GM19455 (cell line): ENCODE measurements around the gene OBSCN.
"Not testable (repeated sequence)": the region's sequence is repeated elsewhere in the genome, so short reads cannot be mapped to it uniquely, and the experiment has no call there.

Source experiments
- ATAC-seq: cut with Tn5 transposase; IDR thresholded peaks from one replicate; pipeline ENCODE4 v1.9.1; 2021; ENCODE audit not compliant: unreplicated experiment

Gene OBSCN

DNA sequence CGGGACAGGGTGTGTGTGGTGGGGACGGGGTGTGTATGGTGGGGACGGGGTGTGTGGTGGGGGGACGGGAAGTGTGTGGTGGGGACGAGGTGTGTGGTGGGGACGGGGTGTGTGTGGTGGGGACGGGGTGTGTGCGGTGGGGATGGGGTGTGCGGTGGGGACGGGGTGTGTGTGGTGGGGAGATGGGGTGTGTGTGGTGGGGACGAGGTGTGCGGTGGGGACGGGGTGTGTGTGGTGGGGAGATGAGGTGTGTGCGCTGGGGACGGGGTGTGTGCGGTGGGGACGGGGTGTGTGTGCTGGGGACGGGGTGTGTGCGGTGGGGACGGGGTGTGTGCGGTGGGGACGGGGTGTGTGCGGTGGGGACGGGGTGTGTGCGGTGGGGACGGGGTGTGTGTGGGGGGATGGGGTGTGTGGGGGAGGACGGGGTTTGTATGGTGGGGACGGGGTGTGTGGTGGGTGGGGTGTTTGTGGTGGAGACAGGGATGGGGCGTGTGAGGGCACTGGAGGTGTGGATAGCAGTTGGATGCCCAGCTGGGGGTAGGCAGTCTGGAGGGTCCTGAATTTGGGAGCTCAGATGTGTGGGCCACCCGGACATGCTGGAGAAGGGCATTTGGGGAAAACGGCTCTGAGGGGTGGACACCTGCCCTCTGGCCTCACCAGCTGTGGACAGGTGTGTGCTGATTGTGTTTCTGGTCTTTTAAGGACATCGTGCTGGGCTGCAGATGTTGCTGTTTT, 25.4 kb upstream of the OBSCN start:
- no peak for ATAC-seq

- ATAC-seq: no peak
Measured at GRCh38 chr1:228184152-228184551, 23.7 kb upstream of the OBSCN start.

GRCh38 chr1:228185641-228185965, 22.2 kb upstream of the OBSCN start:
- ATAC-seq: no peak

- not testable (repeated sequence) for ATAC-seq
Measured at GRCh38 chr1:228188249-228188648, 19.6 kb upstream of the OBSCN start.

GRCh38 chr1:228190182-228190581, 17.7 kb upstream of the OBSCN start:
- ATAC-seq: no peak

- ATAC-seq: no peak
Measured at GRCh38 chr1:228190778-228191177, 17.1 kb upstream of the OBSCN start.

GRCh38 chr1:228194436-228194835, 13.4 kb upstream of the OBSCN start:
- no peak for ATAC-seq

DNA sequence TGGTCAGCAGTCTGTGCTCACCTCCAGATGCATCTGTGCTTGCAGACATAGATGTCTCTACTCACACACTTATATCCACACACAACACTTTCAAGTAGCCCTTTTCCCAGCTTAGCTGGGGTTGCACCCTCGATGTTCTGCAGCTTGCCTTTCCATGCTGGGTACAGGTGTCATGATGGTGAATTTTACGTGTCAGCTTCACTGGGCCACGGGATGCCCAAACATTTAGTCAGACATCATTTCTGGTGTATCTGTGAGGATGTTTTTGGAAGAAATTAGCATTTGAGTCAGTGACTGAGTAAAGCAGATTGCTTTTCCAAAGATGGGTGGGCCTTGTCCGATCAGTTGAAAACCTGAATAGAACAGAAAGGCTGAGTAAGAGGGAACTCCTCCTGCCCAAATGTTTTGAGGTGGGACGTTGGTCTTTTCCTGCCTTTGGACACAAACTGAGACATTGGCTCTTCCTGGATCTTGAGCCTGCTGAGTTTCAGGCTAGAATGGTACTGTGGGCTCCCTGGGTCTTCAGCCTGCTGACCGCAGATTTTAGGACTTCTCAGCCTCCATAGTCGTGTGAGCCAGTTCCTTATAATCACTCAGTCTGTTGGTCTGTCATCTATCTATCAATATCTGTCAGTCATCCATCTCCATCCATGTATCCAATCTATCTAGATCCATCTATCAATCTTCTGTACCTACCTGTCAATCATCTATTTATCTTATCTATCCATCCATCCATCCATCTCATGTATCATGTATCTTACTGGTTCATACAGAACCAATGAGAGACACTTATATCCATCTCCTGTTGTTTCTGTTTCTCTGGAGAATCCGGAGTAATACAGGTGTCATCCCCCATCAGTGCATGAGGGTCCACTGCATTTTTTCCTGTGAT, 12.7 kb upstream of the OBSCN start:
- no peak for ATAC-seq

DNA sequence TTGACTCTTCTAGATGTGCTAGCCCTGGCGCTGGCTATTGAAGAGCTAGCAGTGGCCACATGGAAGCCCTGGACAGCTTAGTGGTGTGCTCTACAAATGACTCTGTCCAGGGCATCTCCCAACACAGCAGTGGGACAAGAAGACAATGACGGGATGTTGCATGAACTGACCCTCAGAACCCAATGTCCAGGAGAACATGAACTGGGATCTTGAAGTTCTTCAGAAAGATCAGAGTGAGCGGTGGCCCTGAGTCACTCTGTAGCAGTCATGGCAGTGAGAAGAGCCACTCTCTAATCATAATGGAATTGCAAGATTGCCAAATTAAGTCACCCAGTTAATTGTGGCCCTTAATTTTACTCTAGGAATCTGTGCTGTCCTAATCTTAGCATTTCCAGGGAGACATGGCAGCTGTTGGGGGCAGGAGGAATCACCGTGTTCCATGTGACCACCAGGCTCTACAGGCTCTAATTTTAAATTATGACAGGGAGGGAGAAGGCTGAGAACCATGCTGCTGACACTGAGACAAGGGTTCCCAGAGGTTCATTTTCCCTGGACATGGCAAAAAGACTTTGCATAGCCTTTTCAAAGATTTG, 10.2 kb upstream of the OBSCN start:
- no peak for ATAC-seq

DNA sequence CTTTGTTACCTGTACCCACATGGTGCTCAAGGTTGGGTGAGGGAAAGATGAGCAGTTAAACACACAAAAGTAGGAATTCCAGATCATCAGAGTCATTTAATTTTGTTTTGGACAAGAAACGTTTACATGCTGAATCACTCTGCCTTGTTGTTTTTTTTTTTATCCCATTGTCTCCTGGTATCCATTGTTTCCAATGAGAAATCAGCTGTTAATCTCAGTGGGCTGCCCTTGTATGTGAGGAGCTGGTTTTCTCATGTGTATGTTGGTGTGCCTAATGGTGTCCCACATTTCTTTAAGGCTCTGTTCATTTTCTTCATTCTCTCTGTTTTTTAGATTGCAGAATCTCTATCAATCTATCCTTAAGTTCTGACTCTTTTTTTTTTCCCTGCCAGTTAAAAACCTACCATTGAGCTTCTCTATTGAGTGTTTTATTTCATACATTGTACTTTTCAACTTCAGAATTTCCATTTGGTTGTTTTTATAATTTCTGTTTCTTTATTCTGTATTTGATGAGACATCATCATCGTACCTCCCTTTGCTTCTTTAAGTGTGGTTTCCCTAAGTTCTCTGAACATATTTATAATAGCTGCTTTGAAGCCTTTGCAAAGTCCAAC, 8.8 kb upstream of the OBSCN start:
- ATAC-seq: no peak

- no peak for ATAC-seq
Measured at GRCh38 chr1:228204958-228205357, 2.9 kb upstream of the OBSCN start.

DNA sequence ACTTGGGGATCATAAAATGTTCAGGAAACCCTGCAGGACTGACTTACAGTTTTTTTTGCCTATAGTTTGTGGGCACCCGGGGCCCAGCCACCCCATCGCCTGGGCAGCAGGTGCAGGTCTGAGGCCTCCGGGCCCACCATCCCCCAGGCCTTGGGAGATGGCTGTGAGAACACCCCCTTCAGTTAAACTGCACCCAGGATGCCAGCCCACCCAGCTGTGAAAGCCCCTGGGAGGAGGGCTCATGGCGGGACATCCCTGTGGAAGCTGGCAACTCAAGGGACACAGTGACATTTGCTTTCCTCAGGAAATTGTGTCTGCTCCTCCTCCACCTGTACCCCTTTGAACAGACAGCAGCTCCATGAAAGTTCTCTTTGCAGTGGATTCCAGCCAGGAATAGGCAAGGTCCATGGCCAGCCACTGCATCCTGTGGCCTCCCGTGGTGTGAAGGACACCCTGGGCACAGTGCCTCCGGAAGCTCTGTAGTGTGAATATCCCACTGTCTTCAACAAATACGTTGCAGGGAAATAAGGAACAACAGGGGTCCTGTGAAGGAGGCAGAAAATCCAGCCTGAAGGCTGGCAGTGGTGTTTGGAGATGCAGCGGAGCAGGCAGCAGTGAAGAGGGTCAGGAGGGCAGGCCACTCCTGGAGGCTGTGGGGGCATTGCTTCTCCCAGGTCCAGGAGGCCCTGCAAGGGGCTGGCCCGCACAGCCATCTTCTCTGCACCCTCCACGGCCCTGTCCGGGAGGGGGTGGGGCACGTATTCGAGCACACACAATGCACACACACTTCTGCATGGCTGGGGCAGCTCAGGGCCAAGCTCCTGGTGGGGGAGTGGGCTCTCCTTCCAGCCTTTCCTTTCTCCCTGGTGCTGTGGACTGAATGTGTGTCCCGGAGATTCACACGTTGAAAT, 2.1 kb upstream of the OBSCN start:
- no peak for ATAC-seq

DNA sequence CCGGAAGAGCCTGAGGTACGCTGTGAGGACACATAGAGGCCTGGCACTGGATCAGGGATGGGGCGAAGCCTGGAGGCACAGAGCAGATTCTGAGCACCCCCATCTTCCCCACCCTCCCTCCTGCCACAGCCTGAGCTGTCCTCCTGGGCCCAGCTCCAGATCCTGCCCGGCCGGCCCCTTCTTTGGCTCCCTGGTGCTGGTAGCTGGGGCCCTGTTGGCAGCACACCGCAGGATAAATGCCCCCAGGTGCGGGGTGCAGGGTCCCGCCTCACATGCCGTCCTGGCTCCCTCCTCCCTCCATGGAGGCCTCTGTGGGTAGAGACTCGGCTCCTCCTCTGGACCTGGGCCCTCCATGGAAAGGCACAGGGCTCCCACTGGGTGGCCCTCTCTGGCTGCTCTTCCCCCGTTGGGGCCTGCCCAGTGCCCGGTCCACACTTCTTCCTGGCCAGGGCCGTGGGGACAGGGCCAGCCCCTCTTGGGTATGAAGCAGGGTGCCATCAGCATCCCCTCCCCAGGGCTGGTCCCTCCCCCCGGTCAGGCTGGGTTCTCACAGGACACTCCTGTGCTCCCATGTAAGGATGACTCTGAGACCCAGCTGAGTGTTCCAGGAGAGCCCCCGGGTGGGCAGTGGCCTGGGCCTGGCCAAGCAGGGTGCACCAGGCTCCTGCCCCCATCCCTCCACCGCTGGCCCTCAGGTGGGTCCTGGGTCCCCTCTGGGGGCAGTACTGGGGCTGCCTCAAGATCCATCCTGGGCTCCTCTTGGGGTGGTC, 1.1 kb upstream of the OBSCN start:
- no peak for ATAC-seq

GRCh38 chr1:228207381-228207810, 448 bp upstream of the OBSCN start:
- no peak for ATAC-seq

DNA sequence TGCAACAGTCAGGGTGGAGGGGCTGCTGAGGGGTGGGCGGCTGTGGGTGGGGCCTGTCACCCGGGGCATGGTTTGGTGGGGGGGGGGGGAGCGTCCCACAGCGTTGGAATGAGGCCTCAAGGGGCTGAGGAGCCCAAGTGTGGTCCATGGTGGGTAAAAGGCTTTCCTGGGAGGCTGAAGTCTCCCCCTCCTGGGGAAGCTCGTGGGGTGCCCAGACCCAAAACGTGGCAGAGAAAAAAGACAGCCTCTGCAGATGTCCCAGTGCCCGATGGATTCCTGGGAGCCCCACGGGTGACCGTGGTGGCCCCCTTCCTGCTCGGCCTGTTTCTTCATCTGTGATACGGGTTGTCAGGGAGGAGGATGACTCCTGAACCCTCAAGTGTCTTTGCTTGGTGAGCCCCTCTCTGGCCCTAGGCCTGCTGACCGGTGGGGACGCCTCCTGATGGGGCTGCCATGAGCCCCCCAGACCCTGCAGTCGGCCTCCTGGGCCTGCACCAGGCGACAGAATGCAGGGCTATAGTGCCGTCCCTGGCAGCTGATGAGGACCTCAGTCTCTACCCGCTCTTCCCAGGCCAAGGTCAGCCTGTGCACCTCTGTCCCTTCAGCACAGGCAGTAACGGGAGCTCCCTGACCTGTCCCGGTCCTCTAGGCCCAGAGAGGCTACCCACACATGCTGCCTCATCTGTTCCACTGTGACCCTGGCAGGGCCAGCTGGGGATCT, 1.1 kb downstream of the OBSCN start:
- no peak for ATAC-seq

GRCh38 chr1:228209657-228210056, 1.8 kb downstream of the OBSCN start:
- ATAC-seq: no peak

DNA sequence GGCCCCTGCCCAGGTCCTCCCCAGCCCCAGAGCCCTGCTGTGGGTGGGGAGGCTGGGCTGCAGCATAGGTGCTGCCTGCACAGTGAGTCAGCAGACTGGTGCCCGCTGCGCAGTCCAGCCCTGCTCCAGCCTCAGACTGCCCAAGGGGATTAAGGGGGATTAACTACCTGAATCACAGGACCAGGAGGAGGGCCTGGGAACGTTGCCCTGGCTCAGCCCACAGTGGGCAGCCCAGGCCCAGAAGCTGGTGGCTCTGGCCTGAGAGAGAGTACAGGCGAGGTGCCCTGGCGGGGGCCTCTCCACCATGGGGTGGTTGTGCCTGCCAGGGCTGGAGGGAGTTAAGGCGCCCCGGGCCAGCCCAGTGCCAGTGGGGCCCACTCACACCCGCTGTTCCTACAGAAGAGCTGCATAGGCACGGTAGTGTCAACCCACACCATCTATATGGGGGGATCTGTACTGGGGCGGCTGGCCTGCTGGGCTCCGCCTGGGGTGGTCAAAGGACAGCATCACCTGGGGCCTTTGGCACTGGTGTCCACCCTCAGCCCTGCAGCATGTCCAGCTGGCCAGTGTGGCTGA, 2.3 kb downstream of the OBSCN start:
- ATAC-seq: no peak

GRCh38 chr1:228210712-228211530, 3.1 kb downstream of the OBSCN start:
- no peak for ATAC-seq
